GM21381 (cell line): Measurements from ENCODE around the gene KCNH6.

ENCODE experiments used
- ATAC-seq: cut with Tn5 transposase; IDR thresholded peaks from one replicate; pipeline ENCODE4 v1.9.1; 2021; ENCODE audit warnings: mild to moderate bottlenecking, moderate library complexity; ENCODE audit not compliant: unreplicated experiment

Gene KCNH6

DNA sequence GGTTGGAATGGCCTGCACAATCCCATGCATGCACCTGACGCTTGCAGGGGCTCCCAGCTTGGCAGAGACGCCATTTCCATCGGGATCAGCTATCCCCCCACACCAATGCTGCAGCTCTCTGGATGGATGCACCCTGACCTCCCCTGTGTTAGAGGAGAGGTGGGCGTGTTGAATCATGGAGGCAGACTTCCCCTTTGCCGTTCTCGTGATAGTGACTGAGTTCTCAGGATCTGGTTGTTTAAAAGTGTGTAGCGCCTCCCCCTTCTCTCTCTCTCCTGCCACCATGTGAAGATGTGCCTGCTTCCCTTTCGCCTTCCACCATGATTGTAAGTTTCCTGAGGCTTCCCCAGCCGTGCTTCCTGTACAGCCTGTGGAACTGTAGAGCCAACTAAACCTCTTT, 17.8 kb upstream of the KCNH6 start:
- no peak for ATAC-seq

DNA sequence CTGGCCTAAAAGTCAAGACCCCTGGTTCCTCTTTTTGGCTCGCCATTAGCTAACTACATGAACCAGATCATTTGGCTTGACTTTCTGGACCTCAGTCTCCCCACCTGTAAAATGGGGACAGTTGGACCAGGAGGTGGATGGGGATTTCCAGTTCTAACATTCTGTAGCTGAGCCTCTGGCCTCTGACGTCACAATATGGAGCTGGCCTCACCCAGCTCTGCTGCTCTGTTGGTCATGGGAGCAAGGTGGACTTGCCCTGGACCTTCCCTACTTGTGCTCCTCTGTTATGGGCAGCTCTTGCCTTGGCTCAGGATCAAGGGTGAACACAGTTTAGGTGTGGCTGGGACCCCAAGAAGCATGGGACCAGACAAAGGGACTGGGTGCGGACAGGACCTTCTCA, 16.5 kb upstream of the KCNH6 start:
- ATAC-seq = no peak

DNA sequence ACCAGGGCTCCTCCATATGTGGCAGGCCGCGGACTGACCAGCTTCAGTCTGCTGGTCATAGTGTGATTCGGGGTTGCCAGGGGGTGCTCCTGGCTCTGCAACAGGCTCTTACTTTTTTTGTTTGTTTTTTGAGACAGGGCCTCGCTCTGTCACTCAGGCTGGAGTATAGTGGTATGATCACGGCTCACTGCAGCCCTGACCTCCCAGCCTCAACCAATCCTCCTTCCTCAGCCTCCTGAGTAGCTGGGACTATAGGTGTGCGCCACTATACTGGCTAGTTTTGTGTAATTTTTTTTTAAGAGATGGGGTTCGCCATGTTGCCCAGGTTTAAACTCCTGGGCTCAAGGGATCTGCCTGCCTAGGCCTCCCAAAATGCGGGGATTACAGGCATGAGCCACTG, 11.8 kb upstream of the KCNH6 start:
- no peak for ATAC-seq

DNA sequence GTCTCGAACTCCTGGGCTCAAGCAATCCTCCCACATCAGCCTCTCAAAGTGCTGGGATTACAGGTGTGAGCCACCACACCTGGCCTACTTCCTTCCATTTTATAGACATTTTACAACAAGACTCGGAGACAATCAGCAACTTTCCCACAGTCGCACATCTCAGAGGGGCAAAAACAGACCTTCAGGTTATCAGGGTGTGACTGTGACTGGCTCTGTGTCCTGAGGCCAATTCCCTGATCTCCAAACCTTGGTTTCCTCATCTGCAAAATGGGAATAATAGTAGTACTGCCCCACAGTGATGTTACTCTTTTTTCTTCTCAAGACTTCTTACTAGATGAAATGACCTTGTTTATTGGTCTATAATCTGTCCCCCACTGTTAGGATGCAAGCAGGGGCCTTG, 10.8 kb upstream of the KCNH6 start:
- no peak for ATAC-seq

DNA sequence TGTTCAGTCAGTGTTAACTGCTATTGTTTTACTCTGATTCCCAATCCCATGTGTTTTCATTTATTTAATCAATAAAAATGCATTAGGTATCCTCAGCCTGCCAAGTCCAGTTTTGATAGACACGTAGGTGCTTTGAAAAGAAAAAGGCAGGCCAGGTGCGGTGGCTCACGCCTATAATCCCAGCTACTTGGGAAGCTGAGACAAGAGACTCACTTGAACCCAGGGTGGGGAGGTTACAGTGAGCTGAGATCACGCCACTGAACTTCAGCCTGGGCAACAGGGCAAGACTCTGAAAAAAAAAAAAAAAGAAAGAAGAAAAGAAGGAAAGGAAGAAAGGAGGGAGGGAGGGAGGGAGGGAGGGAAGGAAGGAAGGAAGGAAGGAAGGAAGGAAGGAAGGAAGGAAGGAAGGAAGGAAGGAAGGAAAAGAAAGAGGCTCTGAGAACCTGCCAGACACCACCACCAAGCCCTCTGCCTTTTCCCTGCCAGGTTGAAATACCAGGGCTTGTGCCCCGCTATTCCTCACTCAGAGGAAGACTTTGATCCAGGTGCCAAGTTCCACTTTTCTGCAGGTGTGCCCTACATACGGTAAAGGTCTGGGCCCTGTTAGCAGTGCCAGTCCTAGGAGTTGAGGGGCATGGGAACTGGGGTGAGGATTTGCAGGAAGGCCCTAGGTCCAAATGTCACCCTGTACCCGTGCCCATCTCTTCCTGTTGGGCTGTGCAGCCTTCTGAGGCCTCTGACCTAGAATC, 10.1 kb upstream of the KCNH6 start:
- no peak for ATAC-seq

DNA sequence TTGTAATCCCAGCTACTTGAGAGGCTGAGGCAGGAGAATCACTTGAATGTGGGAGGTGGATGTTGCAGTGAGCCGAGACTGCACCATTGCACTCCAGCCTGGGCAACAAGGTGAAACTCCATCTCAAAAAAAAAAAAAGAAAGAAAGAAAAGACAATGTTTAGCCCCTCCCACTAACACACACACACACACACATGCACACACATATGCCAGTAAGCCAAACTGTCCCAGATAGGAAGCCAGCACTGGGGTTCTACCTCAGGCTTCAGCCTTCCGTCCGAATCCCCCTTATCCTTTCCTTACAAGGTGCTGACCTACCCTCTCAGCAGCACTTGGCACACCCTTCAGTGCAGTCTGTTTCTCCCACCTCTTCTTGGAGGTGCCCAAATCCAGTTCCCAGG, 8.7 kb upstream of the KCNH6 start:
- ATAC-seq = no peak

DNA sequence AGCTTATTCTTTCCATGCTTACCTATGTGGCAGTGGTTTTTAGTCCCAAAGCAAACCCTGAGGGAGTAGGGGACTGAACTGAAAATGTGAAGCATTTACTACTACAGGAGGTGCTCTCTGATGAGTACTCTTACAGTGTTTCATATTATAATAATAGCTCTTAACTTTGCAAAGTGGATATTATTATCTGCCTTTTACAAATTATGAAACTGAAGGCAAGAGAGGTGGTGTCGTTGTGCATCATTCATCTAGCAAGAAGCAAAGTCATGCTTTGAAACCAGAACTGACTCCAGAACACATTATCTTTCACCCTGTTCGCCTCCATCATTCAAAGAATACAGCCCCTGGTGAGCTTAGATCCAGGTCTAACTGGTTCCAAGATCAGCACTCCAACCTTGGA, 8.2 kb upstream of the KCNH6 start:
- no peak for ATAC-seq

DNA sequence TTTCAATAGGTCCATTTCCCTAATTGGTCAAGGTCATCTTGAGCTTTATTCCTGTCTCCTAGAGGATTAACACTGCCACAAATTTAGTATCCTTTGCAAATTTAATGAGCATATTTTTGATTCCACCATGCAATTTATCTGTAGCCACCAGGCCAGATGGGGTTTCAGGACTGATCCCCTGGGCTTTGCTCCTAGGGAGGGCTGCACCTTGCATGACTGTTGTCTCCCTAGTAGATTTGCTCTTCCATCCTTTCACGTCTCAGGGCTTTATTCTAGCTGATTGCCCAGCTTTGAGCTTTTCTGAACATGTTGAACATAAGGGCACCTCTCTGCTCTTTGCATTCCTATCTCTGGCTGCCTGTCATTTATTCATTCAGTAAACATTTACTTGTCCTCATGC, 7.7 kb upstream of the KCNH6 start:
- ATAC-seq = no peak

DNA sequence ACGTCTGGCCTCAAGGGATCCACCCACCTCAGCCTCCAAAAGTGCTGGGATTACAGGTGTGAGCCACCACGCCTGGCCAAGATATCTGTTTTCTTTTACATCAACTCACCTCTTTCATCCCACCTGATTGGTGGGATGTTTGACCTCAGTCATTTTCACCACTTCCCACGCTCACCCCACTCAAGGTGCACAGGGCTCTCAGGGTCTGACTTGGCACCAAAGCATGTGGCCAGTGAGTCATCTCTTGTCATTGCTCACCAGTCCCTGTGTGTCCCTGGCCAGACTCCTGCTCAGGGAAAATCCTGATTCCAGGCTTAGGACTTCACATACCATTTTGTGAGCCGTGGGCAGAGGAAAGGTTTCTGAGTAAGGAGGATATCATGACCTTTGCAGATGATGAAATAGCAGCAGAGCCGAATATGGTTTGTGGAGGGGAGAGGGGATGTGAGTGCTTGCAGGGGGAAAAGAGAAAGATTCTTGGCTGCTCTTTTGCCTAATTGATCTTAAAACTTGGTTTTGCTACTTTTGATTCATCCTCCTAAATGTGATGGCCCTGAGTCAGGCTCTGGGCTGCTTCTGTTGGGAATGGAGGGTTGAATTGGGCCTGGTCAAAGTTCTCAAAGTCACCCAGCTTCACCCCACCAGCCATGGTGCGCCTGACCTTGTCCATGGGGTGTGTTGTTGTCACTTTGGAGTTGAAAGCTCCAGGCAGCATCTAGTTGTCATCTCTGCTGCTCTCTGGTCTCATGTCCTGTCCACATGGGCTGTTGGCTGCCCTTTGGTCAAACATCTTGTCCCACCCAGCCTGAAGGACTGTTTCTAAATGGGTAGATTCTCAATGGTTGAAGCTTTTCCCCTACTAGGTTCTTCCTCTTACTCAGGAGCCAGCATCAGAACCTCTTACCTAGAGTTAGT, 6.0 kb upstream of the KCNH6 start:
- ATAC-seq = no peak

DNA sequence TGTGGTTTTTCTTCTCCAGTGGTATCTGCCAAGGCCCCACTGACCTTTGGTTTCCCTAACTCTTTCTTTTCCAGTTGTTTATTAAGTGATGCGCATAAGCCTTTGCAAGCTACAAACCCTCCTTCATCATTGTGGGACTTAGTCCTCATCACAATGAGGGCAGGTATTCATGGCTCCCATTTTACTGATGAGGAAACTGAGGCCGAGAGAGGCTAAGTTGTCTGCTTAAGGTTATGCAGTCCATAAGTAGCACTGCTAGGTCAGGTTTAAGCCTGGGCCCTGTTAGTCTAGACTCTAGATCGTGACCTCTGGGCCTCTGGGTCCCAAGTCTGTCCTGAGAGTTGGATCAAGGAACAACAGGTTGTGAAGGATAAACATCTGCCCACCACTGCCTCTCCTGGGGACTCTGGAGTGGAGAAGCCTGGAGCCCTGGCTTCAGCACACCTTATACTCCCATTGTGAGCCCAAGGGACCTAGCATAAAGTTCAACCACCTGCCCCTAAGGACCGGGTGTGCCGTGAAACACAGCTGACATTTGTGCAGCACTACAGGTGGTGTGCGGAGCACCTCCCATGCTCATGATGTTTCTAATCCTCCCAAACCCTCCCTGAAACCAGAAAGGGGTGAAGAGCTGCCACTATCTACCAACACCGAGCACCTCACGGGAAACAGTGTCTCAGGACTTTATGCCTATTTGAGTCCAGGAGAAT, 5.2 kb upstream of the KCNH6 start:
- no peak for ATAC-seq

DNA sequence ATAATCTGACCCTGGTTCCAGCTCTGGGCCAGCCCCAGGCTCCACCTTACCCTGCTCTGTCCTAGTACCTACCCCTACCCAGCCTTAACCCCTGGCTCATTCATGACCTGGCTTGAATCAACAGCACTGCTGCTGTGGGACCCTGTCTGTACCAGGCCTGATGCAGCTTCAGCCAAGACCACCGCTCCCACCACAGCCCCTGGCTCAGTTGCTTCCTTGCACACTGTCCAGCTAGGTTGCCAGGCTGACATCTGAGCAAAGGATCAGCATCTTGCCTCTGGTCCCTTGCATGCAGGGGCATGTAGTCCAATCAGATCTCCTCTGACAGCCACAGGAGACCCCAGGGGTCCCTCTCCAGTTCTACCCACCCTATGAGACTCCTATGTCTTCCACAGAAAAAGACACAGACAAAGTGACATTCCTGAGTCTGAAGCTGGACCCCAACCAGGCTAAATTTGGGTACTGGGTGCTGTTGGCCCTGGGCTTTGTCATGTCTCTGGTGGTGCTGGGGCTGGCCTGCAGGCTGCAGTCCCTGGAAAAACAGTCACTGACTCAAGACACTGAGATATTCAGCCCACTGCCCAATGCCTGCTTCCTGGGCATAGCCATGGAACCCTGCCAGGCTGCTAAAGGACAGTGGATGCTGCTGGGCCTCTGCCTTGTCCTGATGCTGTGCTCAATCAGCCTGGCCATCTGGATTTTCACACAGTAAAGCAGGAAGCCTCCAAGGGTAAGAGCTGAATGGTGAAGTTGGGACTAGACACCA, 3.9 kb upstream of the KCNH6 start:
- no peak for ATAC-seq

DNA sequence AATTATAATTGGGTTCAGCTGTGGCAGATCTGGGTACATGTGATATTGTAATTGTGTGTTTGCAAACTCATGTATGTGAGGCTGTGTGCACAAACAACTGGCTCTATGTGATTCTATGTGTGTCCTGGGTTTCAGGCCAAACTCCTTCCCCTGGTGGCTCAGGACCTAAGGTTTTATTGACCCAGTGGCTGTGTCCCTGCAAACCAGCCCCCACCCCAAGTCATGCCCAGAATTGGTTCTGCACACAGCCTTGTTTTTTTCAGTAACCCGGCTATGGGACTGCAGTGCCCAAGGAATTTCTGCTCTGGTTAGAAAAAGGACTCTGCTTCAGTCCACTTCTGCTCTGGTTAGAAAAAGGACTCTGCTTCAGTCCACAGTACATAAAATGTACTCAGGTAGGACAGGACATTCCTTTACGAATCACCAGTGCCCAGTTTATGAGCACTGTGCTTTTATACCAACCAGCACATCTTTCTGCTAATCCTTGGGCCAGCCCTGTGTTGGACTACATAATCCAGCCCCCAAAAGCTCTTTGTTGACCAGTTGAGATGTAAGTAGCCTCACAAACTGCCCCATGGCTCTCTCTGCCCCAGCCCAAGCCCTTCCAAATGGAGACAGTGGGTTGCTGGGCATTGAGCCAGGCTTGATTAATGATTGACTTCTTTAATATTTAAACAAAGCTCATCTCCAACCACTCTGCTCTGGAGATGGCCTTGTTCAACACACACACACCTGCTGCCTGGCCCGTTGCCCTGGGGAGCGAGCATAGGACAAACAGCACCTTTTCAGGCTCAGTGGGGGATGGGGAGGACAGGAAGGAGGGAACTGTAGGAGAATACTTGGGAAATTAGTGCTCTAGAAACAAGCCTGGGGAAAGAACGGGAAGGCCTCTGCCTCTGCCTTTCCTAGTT, 2.9 kb upstream of the KCNH6 start:
- no peak for ATAC-seq

DNA sequence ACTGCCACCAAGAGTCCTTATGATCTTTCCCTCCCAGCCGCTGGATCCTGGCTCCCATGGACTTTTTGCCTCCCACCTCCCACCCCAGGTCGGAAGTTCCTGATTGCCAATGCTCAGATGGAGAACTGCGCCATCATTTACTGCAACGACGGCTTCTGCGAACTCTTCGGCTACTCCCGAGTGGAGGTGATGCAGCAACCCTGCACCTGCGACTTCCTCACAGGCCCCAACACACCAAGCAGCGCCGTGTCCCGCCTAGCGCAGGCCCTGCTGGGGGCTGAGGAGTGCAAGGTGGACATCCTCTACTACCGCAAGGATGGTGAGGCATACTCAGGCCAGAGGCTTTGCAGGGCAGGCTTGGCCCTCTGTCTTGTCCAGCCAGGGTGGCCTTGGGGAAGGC, 893 bp downstream of the KCNH6 start:
- ATAC-seq = no peak

DNA sequence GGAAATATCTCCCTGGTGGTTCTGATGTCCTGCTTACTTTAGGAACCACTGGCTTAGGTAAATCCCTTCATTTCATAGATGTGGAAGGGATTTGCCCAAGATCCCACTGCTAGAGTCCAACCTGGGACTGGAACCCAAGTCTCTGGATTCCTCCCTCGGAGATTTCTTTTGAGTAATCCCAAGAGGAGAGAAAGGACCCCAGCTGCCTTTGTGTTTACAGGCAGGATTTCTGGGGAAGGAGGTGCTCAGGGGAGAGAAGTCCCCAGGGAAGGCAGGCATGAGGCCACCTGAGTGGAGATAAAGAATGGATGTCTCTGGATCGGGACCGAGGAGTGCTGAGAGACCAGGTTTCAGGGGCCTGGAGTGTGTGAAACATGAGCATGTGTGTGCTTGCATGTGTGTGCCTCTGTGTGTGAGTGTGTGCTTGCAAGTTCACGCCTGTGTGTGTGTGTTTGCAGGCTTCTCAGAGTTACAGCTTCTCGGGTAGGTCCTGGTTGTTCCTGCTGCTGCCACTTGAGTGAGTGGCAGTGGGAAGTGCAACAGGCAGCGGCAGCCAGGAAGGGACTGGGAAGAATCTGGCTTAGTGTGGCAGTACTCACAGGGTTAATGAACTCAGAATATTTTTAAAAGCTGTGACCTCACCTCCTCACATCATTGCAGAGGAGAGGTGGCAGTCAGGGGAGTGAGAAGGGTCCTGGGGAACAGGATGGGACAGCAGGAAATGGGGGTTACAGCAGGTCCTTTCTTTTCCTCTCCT, 2.2 kb downstream of the KCNH6 start:
- no peak for ATAC-seq

DNA sequence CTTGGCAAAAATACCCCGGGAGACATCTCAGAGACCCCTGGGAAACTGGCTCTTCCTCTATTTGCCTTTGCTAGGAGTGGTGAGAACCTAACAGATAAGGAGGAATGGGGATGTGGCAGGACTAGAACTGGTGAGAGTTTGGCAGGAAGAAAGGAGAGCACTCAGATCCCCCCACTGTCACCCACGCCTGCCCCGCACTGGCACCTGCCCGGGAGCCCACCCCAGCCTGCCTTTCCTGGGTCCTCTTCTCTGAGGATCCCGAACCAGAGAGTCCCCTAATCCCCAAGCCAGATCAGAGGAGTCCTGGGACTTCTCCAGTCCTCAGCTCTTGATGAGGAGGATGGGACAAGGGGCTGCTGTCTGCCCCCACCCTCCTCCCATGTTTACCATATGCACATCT, 3.7 kb downstream of the KCNH6 start:
- no peak for ATAC-seq

DNA sequence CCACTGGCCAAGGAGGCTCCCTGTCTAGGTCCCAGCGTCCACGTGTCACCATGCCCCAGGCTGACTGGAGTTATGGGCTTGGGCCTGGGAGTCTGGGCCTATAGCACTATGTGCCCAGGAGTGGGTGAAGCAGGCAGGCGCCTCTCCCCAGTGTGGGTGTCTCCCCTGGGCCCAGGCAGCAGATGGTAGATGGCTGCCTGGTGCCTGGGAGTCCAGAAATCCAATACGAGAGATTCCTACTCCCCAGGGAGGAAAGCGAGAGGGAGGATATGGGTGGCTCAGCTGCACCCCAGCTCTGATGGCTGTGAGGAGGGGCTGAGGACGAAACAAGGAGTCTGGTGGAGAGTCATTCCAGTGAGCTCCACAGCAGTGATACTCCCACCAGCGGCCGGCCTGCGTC, 5.0 kb downstream of the KCNH6 start:
- ATAC-seq = no peak

DNA sequence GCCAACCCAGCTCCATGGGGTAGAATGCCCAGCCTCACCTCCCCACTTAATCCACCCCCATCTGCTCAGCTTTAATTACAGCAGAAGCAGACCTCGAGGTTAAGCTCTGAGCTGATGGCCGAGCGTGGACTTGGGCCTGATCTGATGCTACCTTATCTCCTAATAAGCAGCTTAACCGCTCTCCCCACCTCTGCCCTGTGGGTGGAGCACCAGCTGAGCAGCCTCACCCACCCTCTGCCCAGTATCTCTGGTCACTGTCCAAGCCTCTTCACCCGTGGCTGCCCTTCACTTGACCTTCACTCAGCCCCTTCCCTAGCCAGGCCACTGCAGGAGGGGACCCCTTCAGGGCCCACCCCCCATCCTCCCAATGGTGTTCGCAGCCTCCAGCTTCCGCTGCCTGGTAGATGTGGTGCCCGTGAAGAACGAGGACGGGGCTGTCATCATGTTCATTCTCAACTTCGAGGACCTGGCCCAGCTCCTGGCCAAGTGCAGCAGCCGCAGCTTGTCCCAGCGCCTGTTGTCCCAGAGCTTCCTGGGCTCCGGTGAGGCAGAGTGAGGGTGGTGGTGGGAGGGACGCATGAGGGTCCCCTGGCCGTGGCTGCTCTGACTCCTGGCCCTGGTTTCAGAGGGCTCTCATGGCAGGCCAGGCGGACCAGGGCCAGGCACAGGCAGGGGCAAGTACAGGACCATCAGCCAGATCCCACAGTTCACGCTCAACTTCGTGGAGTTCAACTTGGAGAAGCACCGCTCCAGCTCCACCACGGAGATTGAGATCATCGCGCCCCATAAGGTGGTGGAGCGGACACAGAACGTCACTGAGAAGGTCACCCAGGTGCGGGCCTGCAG, 6.8 kb downstream of the KCNH6 start:
- no peak for ATAC-seq

DNA sequence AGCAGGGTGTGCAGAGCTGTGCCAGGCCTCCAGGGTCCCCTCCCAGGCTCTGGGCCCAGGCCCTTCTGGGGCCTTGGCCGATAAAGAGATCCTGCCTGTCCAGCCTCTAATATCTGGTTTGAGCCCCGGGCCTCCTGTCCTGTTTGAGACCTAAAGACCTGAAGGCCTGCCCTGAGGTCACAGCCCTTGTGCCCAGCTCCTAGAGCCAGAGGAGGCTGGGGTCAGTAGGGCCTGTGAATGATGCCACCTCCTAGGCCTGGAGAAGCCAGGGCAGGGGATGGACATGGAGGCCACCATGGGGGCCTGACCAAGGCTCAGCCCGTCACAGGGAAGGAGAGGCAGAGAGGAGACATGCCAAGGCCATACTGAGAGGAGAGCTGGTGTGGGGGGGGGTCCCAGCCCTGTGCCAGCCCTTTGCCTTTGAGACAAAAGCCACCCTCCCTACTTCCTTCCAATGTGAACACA, 7.4 kb downstream of the KCNH6 start:
- no peak for ATAC-seq
